RPMI7951 (cell line): ENCODE data around the gene SRSF3. TPM values are rescaled to one million over a fixed set of nuclear protein-coding genes. Genes with fewer than 3 reads are reported as not detected.
"Not testable (repeated sequence)": the region's sequence is repeated elsewhere in the genome, so short reads cannot be mapped to it uniquely, and the experiment has no call there.

Source experiments
- DNase-seq: peaks from one replicate; pipeline ENCODE4 v3.0.0-alpha.2; 2012; ENCODE audit warnings: low read depth
- total RNA-seq: library from RNA; depleted of rRNA; stranded (reverse); fragments of >200 nt; shearing (Covaris generic); gene quantifications from 2 replicates; pipeline ENCODE4 v1.2.3, GENCODE V29; 2014

Gene SRSF3
- total RNA-seq, 1 experiment from 2014 or later, result 435 TPM

DNA sequence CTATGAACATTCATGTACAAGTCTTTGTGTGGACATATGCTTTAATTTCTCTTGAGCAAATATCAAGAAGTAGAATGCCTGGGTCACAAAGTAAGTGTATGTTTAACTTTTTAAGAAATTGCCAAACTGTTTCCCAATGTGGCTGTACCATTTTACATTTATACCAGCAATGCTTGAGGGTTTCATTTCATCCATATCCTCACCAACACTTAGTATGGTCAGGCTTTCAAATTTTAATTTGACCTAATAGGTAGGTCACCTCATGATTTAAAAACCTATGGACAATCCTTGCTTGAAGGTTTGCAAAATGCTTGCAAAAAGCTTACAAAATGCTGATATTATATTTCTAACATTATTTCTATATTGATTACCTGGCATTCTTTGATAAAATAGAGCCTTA, 19.5 kb upstream of the SRSF3 start:
- no peak for DNase-seq

DNA sequence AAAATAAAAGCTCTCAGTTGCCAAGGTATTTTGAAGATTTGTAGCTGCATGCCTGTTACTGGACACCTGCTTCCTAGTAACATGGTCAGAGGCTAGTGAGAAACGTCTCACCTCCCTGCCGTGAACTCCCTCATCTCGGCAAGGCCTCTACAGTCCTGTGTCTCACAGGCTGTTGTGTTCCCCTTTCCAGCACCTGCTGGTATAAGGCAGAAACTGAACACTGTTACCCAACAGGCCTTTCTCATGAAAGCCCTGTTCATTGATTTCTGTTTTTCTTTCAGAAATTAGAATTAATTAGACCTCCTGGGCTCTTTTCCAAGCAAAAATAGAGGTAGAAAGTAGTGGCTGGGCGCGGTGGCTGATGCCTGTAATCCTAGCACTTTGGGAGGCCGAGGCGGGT, 17.6 kb upstream of the SRSF3 start:
- DNase-seq, result no peak

GRCh38 chr6:36577301-36577700, 16.9 kb upstream of the SRSF3 start:
- peak; percentile 76 for DNase-seq

DNA sequence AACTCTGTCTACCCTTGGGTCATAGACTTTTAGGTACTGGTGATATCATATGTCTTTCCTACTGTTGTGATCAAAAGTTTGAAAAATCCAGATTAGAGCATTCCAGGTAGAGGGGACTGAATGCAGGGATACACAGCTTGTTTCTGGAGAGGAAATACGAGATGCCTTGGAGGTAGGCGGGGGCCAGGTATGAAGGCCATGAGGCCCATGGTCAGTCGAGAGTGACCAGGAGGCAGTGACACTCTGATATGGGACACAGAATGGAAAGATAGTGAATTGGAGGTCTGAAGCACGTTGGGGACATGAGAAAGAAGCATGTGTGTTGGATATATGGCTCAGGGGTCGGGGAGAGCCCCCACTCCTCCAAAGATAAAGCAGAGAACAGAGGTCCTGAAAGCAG, 16.1 kb upstream of the SRSF3 start:
- no peak for DNase-seq

GRCh38 chr6:36578431-36578830, 15.7 kb upstream of the SRSF3 start:
- no peak for DNase-seq

DNA sequence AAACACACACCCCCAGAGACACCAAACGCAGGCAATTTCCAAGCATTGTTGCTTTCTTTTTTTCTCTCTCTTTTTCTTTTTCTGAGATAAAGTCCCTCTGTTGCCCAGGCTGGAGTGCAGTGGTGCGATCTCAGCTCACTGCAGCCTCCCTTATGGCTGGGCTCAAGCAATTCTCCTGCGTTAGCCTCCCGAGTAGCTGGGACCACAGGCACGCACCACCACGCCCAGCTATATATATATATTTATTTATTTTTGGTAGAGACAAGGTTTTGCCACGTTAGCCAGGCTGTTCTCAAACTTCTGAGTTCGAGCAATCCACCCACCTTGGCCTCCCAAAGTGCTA, 14.0 kb upstream of the SRSF3 start:
- DNase-seq, result no peak

DNA sequence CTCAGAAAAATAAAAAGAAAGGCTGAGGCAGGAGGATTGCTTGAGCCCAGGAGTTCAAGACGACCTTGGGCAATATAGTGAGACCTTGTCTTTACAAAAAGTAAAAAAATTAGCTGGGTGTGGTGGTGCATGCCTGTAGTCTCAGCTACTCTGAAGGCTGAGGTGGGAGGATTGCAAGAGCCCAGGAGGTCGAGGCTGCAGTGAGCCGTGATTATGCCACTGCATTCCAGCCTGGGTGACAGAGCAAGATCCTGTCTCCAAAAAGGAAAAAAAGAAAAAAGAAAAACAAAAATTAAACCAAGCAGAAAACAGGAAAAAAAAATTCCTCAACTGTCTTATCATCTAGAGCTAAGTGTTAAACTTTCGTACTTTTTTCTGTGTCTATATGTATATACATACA, 12.4 kb upstream of the SRSF3 start:
- DNase-seq, result no peak

GRCh38 chr6:36586606-36587005, 7.6 kb upstream of the SRSF3 start:
- DNase-seq, result no peak

GRCh38 chr6:36589025-36589400, 5.1 kb upstream of the SRSF3 start:
- DNase-seq, result not testable (repeated sequence)

DNA sequence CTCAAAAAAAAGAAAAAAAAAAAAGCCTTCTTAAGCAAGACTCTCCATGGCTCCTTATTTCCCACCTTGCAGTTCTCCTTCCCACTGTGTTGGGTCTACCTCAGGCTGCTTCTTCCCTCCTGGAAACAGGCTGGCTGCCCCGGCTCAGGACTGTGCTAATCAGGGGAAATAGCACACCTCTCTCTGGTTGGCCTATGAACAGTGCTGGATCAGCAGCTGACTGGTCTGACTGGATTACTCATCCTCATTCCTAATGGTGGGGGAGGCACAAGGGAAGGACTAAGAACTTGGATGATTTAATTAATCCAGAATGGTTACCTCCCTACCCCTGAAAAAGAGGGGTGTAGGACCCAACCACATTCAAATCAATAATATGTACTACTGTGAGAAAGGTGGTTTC, 3.9 kb upstream of the SRSF3 start:
- DNase-seq, result peak; percentile 74

DNA sequence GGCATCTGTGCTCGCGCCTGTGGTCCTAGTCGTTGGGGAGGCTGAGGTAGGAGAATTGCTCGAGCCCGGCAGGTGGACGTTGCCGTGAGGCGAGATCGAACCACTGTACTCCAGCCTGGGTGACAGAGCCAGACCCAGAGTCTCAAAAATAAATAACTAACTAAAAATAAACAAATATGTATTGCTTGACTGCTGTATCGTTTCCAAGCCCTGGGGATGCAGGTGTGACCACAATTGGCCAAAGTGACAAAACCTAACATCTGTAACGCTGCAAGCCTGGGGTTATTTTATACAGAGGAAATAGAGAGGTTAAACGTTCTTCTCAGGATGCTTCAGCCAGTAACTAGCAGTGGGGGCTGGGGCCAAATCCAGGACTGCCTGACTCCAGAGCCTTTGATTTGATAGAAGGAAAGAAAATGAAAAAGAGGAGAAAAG, 1.9 kb upstream of the SRSF3 start:
- no peak for DNase-seq

DNA sequence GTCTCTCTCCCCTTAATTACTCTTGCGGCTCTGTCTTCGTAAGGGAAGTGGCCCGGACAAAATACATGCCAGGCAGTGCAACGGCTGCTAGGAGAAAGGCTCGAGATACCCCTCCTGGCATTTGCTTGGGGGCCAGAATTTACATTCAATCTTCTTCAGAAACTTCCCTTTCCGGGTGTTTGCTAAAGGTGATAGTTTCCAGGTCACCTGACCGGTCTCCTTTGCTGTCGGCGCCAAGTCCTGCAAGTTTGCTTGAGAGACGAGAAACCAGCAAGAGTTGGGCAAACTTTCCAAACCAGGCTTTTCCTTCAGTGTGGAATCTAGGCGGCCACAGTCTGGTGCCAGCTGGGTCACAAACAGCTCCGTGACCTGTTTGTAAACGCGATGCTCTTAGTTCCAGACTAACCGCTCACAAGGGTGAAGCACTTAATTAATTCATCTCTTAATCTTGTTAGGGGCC, 563 bp upstream of the SRSF3 start:
- DNase-seq, result peak; percentile 73

GRCh38 chr6:36594816-36595643, 868 bp downstream of the SRSF3 start:
- peak; percentile 55 for DNase-seq

- peak; percentile 43 for DNase-seq
These were observed 2.2 kb downstream of the SRSF3 start for GRCh38 chr6:36596356-36596755.

DNA sequence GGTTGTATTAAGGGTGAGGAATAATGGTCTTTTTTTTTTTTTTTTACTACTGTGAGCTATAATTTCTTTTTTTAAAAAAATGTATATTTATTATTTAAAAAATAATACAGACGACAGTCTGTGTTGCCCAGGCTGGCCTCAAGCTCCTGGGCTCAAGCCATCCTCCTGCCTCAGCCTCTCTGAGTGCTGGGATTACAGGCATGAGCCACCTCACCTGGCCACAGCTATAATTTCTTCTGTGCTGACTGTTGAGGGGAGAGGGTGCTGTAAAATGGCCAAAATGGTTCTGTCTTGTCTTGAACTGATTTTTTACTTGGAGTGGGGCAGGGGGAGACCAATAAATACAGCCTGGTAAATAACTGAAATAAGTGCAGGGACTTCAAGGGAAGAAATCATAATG, 3.6 kb downstream of the SRSF3 start:
- no peak for DNase-seq

GRCh38 chr6:36598326-36598725, 4.2 kb downstream of the SRSF3 start:
- DNase-seq, result no peak

- no peak for DNase-seq
These were observed 4.7 kb downstream of the SRSF3 start for GRCh38 chr6:36598739-36599318.

- peak; percentile 38 for DNase-seq
These were observed 5.6 kb downstream of the SRSF3 start for GRCh38 chr6:36599791-36600209.

GRCh38 chr6:36600564-36601146, 6.5 kb downstream of the SRSF3 start:
- no peak for DNase-seq

GRCh38 chr6:36601818-36602217, 7.7 kb downstream of the SRSF3 start:
- DNase-seq, result not testable (repeated sequence)

- no peak for DNase-seq
These were observed 9.3 kb downstream of the SRSF3 start for GRCh38 chr6:36603222-36604089.
